Measurements from ENCODE around the gene APBA1. TPM values are rescaled to one million over a fixed set of nuclear protein-coding genes. Genes with fewer than 3 reads are reported as not detected.

Gene APBA1
- total and polyA plus RNA-seq, 8 donors, result 2.4 to 17.9 (median 11.4) TPM

- H3K27ac ChIP-seq, result no peak overlapping the region
- DNase-seq (no peak), ATAC-seq (no peak)
- no peak overlapping the region for H3K4me3 ChIP-seq
- H3K36me3 ChIP-seq, result no peaks in the 10 kb centered on the region
- H3K27me3 ChIP-seq, result no peaks in the 10 kb centered on the region
- TF ChIP-seq, protein P1, sequence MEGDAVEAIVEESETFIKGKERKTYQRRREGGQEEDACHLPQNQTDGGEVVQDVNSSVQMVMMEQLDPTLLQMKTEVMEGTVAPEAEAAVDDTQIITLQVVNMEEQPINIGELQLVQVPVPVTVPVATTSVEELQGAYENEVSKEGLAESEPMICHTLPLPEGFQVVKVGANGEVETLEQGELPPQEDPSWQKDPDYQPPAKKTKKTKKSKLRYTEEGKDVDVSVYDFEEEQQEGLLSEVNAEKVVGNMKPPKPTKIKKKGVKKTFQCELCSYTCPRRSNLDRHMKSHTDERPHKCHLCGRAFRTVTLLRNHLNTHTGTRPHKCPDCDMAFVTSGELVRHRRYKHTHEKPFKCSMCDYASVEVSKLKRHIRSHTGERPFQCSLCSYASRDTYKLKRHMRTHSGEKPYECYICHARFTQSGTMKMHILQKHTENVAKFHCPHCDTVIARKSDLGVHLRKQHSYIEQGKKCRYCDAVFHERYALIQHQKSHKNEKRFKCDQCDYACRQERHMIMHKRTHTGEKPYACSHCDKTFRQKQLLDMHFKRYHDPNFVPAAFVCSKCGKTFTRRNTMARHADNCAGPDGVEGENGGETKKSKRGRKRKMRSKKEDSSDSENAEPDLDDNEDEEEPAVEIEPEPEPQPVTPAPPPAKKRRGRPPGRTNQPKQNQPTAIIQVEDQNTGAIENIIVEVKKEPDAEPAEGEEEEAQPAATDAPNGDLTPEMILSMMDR (IDR thresholded peaks at IDR 0.05), result no peak
- H3K9me3 ChIP-seq, result no peaks in the 10 kb centered on the region
- H3K4me1 ChIP-seq, result no peaks in the 10 kb centered on the region
- intact Hi-C loops (cut with DNase I), result no loop called here
Observed at GRCh38 chr9:69395718-69396117, 276.5 kb downstream of the APBA1 start.

DNA sequence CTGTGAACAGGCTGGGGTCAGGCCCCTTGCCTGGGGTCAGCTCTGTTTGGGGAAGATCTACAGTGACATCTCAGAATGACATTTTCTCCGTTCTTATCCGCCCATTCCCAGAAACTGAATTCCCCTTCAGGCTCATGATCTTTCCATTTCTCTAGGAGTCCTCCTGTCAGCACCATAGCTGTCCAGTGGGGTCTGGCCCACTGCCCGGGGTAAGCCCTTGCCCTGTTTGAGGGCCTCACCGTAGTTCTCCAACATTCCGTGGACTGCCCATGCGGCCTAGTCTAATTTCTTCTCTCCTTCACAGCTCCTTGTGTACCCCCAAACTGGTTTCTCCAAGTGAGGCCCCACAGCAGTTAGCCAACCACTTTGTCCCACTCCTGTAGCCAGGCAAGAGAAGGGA is 278.7 kb downstream of the APBA1 start:
- DNase-seq (no peak), ATAC-seq (no peak)
- H3K4me3 ChIP-seq, result no peak overlapping the region
- H3K36me3 ChIP-seq, result no peaks in the 10 kb centered on the region
- intact Hi-C loops (cut with DNase I), result no loop called here
- H3K27ac ChIP-seq, result no peak overlapping the region
- no peaks in the 10 kb centered on the region for H3K4me1 ChIP-seq
- TF ChIP-seq, protein P1 (IDR thresholded peaks at IDR 0.05), result no peak
- H3K27me3 ChIP-seq, result no peaks in the 10 kb centered on the region
- no peaks in the 10 kb centered on the region for H3K9me3 ChIP-seq

- DNase-seq, result no peak
- Histone ChIP-seq H3K4me1 (no peaks in the 10 kb centered on the region), H3K27ac (no peak overlapping the region), H3K4me3 (no peak overlapping the region), H3K36me3 (no peaks in the 10 kb centered on the region), H3K27me3 (no peaks in the 10 kb centered on the region), H3K9me3 (no peaks in the 10 kb centered on the region)
- intact Hi-C loops (cut with DNase I), result no loop called here
- ATAC-seq, result no peak
- TF ChIP-seq, protein P1 (IDR thresholded peaks at IDR 0.05), result no peak
Observed at GRCh38 chr9:69392826-69393225, 279.3 kb downstream of the APBA1 start.

DNA sequence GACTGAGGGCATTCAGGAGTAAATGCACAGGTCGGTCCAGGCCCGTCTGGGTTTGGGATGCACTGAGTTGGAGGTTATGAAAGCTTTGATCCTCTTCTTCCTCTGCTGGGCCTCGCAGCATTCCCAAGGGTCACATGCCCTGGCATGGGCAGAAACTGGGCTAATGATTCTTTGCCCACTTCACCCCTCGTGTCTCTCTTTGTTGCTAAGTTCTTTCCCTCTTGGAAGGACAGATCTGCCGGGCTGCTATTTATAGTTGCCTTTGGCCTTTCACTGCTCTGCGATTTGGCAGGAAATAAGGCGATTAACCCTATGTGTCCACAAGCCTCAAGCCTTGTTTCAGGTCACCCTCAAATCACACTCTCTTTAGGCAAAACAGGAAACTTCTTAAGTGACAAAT is 280.2 kb downstream of the APBA1 start:
- H3K27ac ChIP-seq, result no peak overlapping the region
- intact Hi-C loops (cut with DNase I), result no loop called here
- no peaks in the 10 kb centered on the region for H3K4me1 ChIP-seq
- TF ChIP-seq, protein P1 (IDR thresholded peaks at IDR 0.05), result no peak
- H3K36me3 ChIP-seq, result peaks cover 0 to 5% of the 10 kb centered on the region in 2 donors
- H3K4me3 ChIP-seq, result no peak overlapping the region
- peak in 2 of 4 donors; percentile 13 to 45 for DNase-seq
- no peaks in the 10 kb centered on the region for H3K9me3 ChIP-seq
- ATAC-seq, result no peak
- no peaks in the 10 kb centered on the region for H3K27me3 ChIP-seq

DNA sequence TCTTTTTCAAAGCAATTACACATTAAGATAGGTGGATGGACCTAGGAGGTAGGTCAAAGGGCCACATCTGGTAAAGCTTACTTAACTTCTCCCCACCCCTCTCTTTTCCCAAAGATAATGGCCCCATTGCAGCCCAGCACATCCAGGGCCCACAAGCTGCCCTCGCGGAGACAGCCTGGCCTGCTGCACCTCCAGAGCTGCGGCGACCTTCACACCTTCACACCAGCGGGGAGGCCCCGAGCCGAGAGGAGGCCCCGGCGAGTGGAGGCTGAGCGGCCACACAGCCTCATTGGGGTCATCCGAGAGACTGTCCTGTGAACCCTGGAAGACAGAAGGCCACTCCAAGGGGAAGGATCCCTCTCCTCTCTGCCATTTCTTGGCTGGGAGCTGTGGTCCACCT is 280.7 kb downstream of the APBA1 start:
- intact Hi-C loops (cut with DNase I), result no loop called here
- Histone ChIP-seq H3K4me3 (no peak overlapping the region), H3K36me3 (peaks cover 0 to 5% of the 10 kb centered on the region in 2 donors), H3K27ac (no peak overlapping the region), H3K27me3 (no peaks in the 10 kb centered on the region), H3K4me1 (no peaks in the 10 kb centered on the region), H3K9me3 (no peaks in the 10 kb centered on the region)
- no peak for DNase-seq
- TF ChIP-seq, protein P1 (IDR thresholded peaks at IDR 0.05), result no peak
- ATAC-seq, result no peak
